Fibroblast of the conjunctiva (primary cell): ENCODE results near the gene FHIT.

Experiments used
- DNase-seq: peaks from one replicate; pipeline ENCODE4 v3.0.0-alpha.2; 2010; ENCODE audit warnings: low read depth

Gene FHIT

DNA sequence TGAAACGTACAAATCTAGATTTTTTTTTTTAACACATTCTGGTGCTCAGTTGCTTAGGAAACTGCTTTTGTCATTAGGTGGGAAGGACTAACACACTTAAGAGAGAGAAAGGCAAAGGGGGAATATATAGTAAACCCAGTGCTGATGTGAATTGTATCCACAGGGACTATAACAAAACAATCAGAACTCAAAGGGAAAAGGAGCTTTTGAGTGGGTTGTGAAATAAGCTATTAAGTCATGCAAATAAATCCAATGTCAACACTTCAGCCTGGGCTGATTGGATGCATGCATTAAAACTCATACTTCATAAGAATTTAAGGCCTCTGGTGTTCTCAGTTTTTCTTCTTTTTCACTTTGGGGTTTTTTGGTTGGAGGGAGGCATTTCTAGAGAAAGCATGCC lies 628.9 kb downstream of the FHIT start:
- DNase-seq, result peak; percentile 14

DNA sequence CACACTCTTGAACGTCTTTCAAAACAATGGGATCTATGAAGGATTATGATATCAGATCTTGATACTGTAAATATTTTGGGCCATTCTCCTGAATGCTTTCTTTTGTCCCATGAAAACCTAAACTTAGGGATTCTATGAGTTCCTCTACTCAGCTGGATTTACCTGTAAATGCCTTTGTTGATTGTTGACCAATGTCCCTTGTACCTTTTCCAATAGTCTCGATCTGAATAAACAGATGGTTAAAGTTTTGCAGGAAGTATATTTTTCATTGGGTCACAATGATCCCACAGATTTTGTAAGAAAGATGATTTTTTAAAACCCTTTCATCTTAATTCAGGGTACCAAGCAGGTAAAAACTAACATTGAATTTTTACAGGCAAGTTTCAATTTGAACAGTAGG lies 634.1 kb downstream of the FHIT start:
- DNase-seq, result no peak

DNA sequence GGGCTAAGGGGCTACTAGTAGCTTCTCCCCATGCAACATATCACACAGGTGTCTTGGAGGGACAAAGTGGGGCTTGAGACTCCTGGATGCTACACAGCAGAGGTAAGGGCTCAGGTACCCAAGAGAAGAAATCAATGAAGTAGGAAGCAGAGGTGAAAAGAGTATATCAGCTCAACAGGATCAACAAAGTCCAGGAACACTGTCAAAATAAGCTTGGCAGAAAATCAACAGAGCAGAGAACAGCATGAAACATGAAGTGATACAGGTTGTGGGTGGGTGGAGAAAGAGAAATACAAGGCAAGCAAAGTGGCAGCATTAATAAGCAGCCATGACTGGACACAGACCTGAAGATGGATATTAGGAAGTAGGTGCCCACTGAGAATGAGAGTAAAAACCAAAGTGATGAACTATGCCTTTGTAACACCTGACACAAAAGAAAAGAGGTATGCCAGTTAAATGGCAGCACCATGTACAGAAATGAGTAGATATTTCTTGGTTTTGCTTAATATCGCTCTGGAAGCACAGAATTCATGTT lies 637.4 kb downstream of the FHIT start:
- DNase-seq, result no peak

DNA sequence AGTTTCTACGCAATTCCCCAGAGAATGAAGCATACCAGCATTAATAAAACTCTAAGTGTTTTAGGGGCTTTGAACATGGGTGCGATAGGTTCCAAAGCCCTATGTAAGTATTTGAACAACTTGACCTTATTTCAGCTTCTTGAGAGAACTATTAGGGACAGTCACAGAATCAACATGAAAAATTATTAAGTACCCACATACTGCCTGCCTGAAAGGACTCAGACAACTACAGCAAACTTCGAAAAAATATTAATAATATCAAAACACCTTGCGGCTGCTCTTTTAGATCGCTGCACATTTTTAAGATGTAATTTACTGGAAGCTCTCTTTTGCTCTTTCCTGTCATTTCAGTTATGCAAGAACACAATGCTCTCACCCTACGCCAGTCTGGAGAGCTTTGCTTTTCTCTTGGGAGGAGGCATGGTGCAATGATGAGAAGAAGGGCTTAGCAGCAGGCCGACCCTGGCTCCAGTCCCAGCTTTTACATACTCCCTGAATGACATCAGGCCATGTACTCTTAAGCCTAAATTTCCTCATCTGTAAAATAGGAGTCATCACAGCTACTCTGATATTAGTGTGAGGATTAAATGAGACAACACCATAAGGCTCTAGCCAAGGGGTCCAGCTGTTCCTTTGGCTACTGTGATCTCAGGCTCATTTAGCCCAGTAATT lies 640.7 kb downstream of the FHIT start:
- DNase-seq, result peak; percentile 97

DNA sequence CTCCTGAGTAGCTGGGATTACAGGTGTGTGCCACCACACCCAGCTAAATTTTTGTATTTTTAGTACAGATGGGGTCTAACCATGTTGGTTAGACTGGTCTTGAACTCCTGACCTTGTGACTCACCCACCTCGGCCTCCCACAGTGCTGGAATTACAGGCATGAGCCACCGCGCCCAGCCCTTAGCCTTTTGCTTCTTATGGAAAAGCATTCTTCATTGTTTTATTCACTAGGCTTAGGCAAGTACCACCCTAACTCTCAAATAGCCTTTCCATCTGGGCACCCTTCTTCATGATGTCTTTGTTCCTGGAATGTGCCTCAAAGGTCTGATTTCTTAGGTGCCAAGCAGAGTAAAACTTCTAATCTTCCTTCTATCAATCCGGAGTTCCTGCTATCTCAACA lies 641.8 kb downstream of the FHIT start:
- DNase-seq, result no peak

DNA sequence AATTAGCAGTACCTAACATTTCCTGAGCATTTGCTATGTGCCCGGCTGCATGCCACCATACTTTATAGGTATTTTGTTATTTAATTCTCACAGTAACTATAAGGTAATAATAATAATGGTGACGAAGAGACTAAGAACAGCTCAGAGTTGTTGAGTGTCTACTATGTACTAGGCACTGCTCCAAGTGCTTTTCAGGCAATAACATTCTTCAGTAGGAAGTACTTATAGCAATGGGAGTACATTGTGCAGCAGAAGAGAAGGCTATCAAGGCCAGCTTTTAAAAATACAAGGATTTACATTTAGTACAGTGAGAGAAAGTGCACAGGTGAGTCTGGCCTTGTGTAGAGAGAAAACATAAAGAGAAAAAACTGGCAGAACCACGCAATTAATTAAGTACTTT lies 647.4 kb downstream of the FHIT start:
- DNase-seq, result no peak

DNA sequence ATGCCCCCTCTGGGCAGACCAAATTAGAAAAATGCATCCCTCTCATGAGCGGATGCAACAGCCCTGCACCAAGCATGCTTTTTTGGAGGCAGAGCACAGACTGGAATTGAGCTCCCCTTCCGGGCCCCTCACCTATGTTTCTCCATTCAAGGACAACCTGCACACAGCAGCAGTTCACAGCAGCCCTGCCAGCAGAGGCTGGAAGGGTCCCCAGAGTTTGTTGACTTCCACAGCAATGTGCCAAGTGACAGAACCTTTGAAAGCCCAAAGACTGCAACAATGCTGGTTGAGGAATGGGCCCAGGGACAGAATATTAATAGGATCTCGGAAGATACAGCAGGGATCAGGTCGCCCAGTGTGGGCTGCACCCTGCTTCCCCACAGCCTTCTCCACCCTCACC lies 650.4 kb downstream of the FHIT start:
- no peak for DNase-seq

DNA sequence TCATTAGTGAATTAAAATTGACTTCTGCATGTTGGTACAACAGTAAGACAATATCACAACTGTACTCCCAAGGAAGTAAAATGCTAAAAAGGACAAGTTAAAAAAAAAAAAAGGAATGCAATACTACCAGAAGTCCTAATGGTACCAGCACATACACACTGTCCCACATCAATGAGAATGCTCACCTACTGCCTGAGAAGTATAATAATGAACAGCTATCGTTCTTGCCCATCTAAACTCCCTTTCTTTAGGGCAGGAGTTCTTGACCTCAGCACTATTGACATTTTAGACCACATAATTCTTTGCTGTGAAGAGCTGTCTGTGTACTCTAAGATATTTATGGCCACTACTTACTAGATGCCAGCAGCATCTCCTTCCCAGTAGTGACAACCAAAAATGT lies 651.7 kb downstream of the FHIT start:
- no peak for DNase-seq

DNA sequence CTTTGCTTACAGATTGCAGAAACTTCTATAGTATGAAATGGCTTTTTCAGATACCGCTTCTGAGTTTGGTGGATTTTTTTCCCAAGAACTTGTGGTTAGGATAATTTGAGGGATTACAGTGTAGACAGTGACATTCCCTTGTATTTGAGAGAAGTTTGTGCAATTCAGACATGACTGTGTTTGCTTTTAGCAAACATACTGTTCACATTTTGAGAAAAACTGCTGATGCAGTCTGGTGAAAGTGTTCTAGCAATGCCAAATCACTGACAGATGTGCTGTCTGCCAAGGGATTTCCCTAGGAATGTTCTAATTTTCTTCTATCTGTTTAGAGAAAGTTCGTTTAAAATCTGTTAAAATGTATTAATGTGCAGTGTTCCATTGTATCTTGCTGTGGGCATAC lies 652.6 kb downstream of the FHIT start:
- peak; percentile 64 for DNase-seq

DNA sequence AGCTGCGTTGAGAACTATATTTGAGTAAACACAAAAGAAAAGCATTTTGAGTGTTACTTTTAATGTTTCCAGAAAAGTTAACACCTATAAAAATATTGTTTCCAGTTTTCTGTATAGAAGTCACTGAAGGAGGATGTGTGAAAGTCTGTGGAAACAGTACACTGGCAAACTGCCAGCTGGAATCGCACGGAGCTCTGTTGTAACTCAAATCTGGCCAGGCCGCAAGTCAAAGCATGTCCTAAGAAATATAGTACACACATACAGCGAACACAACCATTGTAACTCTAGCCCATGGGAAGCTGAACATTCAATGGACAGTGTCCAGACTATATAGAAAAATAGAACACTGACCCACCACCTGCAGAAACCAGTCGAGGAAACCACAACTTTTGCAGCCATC lies 657.2 kb downstream of the FHIT start:
- peak; percentile 77 for DNase-seq

DNA sequence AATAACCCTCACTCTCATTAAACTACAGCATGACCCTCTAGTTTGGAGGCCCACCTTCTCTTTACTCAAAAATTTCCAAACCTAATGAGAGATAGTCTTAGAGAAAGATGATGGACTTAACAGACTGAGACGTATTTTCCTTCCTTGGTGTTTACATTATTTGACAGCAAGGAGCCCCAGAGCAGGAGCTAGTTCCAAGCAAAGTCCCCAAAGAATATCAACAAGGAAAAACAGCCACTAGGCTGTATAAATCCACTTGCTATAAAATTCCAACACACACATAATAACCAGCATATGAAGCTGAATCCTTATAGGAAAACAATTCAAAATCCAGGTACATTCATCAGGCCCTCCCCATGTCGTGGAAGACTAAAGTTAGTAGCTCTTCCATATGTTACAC lies 660.0 kb downstream of the FHIT start:
- no peak for DNase-seq

DNA sequence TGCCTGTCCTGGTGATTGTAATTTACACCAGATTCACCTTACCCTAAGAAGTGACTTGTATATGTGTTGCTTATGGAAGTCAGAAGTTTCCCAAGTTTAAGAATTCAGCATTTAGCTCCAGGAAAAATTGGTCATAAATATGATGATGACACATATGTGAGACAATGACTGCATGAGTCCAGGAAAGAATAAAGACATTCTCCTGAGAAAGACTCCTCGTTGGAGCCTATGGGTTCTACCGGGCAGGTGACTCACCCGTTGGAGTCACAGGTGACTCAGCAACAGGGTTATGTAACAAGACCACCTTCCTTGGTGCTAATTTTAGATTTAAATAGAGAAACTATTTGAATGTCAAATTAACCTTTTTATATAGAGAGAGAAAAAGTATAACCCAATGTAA lies 662.4 kb downstream of the FHIT start:
- DNase-seq, result no peak

DNA sequence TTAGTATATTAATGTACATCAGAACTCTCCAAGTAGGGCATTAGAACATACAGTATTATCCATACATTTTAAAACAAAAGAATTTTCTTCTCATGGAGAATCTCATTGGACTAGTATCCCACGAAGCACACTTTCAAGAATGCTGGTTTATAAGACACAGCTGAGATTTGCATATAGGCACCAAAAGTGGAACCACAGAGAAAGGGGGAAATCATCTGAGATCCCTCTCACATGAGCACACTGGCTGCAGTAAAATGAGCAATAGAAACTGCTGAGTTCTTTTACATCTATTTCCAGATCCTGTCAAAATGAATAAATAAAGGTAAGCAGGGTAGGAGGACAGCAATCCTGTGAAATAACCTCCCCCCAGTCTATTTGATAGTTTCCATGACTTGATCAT lies 665.3 kb downstream of the FHIT start:
- DNase-seq, result no peak

DNA sequence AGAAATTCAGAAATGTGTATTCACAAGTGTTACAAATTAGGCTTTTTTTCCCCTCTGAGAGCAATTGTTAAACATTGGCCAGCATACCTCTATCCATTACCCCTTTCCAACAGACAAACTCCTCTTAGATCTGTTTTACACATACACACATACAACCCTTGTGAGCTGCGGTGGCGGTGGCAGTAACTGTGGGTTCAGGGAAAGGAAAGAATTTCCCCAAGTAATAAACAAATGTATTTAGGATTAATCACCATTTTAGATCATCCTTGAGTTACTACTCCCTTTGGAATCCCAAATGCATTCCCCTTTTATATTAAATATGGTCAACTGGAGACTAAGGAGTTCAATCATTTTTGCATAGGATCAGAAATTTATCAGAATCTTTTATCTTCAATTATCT lies 667.0 kb downstream of the FHIT start:
- no peak for DNase-seq

DNA sequence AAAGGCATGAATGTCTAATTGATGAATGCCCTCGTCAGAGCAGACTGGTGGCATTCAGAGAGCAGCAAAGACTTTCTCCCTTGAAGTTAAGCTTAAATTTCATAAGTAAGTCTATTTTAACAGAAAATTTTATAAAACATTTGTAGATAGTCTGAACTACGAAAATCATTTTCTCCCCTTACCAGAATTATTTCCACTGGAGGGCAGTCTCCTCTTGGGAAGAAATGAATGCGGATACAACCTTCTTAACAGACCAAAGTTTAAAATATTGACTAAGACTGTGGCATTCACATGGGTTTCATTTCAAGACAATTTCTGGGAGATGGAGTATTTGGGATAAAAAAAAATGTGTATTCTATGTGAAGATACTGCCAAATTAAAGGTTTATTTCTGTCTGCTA lies 669.0 kb downstream of the FHIT start:
- DNase-seq, result peak; percentile 23

DNA sequence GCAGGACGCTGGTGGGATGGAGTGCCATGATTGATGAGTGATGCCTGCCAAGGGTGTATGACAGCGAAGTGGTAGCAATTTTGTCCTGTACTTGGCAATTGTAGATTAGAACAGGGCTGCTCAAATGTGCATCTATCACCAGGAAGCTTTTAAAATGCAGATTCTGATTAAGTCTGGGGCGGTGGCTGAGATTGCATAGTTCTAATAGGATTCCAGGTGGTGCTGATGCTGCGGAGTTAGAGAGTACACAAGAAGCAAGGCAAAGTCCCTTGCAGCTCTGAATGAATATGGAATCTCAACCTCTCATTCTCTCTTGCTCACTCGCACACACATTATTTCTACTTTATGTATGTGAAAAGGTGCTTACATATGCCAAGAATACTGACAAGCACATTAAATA lies 670.4 kb downstream of the FHIT start:
- DNase-seq, result no peak

DNA sequence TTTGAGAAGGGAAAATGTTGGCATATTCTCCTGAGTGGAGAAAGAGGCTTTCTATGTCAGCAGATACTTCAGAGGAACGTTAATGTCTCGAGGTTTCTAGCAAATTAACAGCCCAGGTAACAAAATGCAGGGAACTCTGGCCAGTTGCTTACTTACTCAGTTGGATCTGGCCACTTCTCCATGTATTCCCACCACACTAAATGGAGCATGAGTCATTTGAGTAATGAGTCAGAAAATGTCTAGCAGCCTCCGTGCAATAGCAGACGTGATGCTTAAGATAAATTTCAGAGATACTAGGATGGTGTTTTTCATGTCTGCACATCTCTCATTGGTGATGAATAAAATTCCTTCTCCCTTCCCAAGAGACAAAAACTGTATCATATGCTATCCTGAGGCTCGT lies 671.5 kb downstream of the FHIT start:
- peak; percentile 55 for DNase-seq

DNA sequence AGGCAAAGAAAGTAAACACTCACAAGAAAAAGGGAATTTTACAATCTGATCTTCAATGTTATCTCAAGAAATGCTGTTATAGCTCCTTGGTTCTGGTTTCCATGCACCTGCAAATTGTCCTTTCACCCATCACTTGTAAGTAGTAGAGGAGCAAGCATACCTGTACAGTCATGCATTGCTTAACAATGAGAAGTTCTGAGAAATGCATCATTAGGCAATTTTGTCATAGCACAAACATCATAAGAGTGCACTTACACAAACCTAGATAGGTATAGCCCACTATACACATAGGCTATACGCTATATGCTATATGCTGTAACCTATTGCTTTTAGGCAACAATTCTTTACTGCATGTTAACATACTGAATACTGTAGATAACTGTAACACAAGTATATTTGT lies 672.3 kb downstream of the FHIT start:
- DNase-seq, result no peak

DNA sequence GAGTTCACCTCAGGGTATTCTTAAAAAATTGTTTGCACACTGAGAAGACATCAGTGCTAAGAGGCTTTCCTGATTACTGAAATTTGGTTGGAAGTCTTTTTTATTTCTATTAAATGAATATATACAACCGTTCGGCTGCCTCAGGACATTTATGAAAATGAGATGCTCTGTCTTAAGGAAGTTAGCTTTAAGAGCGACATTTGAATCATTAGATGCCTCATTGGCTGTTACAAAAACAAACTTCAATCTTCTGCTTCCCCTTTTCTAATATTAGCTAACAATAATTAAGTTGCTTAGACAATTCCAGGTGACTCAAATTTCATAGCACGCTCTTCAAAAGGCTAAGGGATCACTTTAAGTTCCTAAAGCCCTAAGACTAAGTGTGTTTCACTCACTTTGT lies 673.7 kb downstream of the FHIT start:
- DNase-seq, result no peak

DNA sequence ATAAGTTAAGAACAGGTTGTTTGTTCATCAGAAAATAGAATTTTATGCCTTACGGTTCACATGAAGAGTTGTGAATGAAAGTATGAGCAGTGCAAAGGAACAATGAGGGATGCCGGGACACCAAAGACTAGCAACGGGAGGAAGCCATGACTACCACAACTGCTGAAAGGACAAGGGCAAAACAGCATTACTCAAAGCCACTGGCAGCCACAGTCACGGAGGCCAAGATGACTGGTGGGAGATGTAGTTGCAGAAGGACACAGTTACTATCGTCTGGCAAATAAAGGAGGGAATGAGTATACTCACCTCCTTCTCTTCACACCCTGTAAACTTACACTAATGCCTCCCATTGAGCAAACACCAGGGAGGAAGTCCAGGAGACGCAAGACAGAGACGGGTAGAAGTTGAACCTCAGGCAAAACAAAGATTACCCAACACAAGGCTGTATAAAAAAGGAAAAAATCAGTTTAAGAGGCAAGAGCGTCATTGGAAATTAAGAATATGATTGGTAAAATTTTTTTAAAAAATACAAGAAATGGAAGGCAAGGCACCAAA lies 675.5 kb downstream of the FHIT start:
- DNase-seq, result no peak

DNA sequence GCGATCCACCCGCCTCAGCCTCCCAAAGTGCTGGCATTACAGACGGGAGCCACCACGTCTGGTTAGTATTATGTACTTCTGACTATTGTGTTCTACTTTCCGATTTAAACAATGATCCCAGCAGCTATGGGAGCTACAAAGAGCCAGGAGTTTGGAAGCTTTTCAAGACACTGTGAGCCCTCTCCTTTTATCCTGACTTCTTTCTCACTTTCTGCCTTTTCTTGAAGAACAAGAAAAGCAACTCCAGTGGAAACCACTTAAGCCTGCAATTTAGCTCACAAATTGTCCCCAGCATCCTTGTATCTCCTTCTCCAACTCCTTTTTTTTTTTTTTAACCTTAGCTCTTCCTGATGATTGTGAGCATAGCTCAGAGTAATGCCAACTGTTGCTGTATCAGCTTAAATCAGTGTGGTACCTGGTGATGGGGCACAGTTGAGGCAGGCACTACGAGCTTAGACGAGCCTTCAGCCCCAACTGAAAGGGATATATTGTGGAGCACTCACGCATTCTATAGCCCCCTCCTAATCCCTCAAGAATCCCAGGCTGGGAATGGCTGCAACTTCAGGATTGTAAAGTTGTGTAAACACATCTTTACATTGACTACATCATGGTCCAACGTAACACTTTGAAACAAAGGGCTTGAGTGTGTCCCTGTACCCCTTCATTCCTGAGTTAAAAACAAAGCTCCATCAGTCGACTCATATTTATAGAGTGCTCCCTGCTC lies 677.0 kb downstream of the FHIT start:
- no peak for DNase-seq

DNA sequence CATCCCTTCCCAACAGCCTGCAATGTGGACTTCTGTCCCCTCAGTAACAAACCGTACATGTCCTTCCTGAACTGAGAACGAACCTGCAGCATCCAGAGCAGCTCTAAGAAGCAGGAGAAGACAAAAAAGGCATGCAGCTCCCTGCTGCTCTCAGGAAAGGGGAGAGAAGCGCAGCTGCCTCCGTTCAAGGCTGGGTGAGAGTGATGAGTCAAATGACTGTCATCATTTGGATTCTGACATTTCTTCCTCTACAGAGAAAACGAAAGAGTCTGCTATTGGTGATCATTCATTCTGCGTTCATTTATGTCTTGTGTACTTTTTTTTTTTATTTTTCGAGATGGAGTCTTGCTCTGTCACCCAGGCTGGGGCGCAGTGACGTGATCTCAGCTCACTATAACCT lies 677.8 kb downstream of the FHIT start:
- DNase-seq, result no peak

DNA sequence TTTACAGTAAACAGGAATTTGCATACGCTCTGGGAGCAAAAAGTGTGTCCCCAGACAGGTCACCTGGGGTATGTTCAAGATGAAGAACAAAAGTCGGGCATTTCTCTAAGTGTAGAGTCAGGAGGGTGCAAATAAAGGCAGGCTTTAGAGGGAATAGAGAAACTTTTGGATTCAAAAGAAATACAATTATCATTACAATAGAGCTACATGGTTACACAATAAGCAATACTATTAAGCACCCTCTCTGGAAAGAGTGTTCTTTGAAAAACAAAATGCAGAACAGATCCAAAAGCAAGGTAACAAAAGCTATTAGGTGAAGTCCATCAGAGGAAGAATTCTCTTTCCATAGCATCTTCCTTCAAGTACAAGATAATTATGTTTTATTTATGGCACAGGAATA lies 679.7 kb downstream of the FHIT start:
- no peak for DNase-seq

DNA sequence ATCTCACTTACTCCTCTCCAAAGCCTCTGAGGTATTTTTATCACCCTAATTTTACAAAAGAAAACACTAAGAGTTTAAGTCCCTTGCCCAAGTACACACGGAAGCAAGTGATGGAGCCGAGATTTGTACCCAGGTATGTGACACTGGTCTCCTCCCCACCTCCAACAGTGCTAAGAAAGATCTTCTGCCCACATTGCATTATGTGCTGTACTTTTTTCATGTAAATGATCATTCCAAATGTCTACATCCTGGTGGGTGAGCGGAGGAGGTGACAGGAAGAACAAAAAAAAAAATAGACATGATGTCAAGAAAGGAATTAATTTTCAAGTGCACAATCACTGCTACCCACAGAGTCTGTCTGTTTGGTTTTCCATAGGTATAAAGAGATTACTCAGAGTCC lies 694.1 kb downstream of the FHIT start:
- no peak for DNase-seq
